Activated CD4-positive, CD25-positive, alpha-beta regulatory T cell treated with anti-CD3 and anti-CD28 coated beads, Interleukin-2, amount 50 U/mL, for 24 hours (primary cell): ENCODE measurements around the gene NELL2.
A peak's percentile ranks its signal among the peaks of the same experiment; 100 is the strongest.

ENCODE experiments used
- ATAC-seq, 2 donors: fragments of 150-1000 bp; cut with Tn5 transposase; one replicate each; pipeline ENCODE4 v1.10.0; 2021; ENCODE audit warnings: mild to moderate bottlenecking in 1 of 2, moderate library complexity in 1 of 2

The NELL2 gene

GRCh38 chr12:44603701-44604100 lies 272.4 kb downstream of the NELL2 start:
- ATAC-seq: no peak

GRCh38 chr12:44592626-44593025 lies 283.5 kb downstream of the NELL2 start:
- ATAC-seq: no peak

- no peak for ATAC-seq
Measured at GRCh38 chr12:44589697-44590096, 286.4 kb downstream of the NELL2 start.

- ATAC-seq: no peak
Measured at GRCh38 chr12:44588651-44589050, 287.5 kb downstream of the NELL2 start.

GRCh38 chr12:44584625-44585024 lies 291.5 kb downstream of the NELL2 start:
- no peak for ATAC-seq

GRCh38 chr12:44582521-44582920 lies 293.6 kb downstream of the NELL2 start:
- ATAC-seq: peak in 1 of 2 donors; percentile 17

- no peak for ATAC-seq
Measured at GRCh38 chr12:44581642-44582242, 294.4 kb downstream of the NELL2 start.

- no peak for ATAC-seq
Measured at GRCh38 chr12:44574586-44574985, 301.5 kb downstream of the NELL2 start.

GRCh38 chr12:44573723-44574122 lies 302.4 kb downstream of the NELL2 start:
- ATAC-seq: no peak

- no peak for ATAC-seq
Measured at GRCh38 chr12:44571006-44571550, 305.0 kb downstream of the NELL2 start.

GRCh38 chr12:44570036-44570583 lies 306.0 kb downstream of the NELL2 start:
- no peak for ATAC-seq

GRCh38 chr12:44565163-44565562 lies 311.0 kb downstream of the NELL2 start:
- ATAC-seq: no peak

GRCh38 chr12:44563486-44563885 lies 312.6 kb downstream of the NELL2 start:
- no peak for ATAC-seq

- no peak for ATAC-seq
Measured at GRCh38 chr12:44558340-44559100, 317.6 kb downstream of the NELL2 start.

- no peak for ATAC-seq
Measured at GRCh38 chr12:44555454-44555853, 320.7 kb downstream of the NELL2 start.

- no peak for ATAC-seq
Measured at GRCh38 chr12:44551631-44552030, 324.5 kb downstream of the NELL2 start.

- ATAC-seq: no peak
Measured at GRCh38 chr12:44550377-44550776, 325.7 kb downstream of the NELL2 start.

GRCh38 chr12:44546060-44546459 lies 330.1 kb downstream of the NELL2 start:
- ATAC-seq: no peak

- ATAC-seq: no peak
Measured at GRCh38 chr12:44544018-44544417, 332.1 kb downstream of the NELL2 start.

- ATAC-seq: no peak
Measured at GRCh38 chr12:44542716-44543115, 333.4 kb downstream of the NELL2 start.

- ATAC-seq: no peak
Measured at GRCh38 chr12:44537354-44537753, 338.8 kb downstream of the NELL2 start.

GRCh38 chr12:44532940-44533339 lies 343.2 kb downstream of the NELL2 start:
- ATAC-seq: no peak

- ATAC-seq: no peak
Measured at GRCh38 chr12:44531320-44531971, 344.7 kb downstream of the NELL2 start.
